Measurements from ENCODE around the gene ATXN7. TPM values are rescaled to one million over a fixed set of nuclear protein-coding genes. Genes with fewer than 3 reads are reported as not detected.
A peak's percentile ranks its signal among the peaks of the same experiment; 100 is the strongest.

Gene ATXN7
- total RNA-seq, 4 donors from 2014 or later = 3.3 to 42.5 (median 17.9) TPM

DNA sequence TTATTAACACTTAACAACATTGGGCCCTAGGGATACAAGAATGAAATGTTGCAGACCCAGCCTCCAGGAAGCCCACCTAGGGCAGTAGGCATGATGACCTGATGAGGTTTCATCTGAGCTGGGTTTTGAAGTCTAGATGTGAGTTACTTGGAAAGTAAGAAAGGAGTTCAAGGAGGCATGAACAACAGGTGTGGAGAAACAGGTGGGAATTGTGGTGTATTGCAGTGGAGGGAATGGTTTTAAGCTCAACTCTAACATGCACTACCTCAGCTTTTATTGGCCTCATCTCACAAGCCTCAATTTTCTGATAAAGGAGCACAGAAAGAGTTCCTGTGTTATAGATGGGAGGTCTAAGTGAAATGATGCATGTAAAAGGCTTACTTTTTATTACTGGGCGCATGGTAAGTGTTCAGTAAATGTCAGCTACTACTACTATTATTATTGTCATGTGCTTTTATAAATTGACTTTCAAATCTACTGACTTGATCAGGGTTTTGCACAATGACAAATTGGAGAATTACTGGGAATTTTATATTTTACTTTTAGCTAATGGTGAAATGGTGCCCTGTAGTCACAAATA, 29.2 kb downstream of the ATXN7 start:
- TF ChIP-seq POLR2A (IDR thresholded peaks at IDR 0.05) = no peak
- TF ChIP-seq, protein P1, sequence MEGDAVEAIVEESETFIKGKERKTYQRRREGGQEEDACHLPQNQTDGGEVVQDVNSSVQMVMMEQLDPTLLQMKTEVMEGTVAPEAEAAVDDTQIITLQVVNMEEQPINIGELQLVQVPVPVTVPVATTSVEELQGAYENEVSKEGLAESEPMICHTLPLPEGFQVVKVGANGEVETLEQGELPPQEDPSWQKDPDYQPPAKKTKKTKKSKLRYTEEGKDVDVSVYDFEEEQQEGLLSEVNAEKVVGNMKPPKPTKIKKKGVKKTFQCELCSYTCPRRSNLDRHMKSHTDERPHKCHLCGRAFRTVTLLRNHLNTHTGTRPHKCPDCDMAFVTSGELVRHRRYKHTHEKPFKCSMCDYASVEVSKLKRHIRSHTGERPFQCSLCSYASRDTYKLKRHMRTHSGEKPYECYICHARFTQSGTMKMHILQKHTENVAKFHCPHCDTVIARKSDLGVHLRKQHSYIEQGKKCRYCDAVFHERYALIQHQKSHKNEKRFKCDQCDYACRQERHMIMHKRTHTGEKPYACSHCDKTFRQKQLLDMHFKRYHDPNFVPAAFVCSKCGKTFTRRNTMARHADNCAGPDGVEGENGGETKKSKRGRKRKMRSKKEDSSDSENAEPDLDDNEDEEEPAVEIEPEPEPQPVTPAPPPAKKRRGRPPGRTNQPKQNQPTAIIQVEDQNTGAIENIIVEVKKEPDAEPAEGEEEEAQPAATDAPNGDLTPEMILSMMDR (IDR thresholded peaks at IDR 0.05) = no peak
- no peaks in the 10 kb centered on the region for H3K36me3 ChIP-seq
- intact Hi-C loops (cut with DNase I; ENCODE audit: low total_unique reads) = no loop called here
- no peaks in the 10 kb centered on the region for H3K27me3 ChIP-seq
- H3K27ac ChIP-seq = no peak overlapping the region
- H3K9me3 ChIP-seq = no peaks in the 10 kb centered on the region
- no peak overlapping the region for H3K4me3 ChIP-seq
- H3K4me1 ChIP-seq = no peaks in the 10 kb centered on the region
- DNase-seq = no peak

DNA sequence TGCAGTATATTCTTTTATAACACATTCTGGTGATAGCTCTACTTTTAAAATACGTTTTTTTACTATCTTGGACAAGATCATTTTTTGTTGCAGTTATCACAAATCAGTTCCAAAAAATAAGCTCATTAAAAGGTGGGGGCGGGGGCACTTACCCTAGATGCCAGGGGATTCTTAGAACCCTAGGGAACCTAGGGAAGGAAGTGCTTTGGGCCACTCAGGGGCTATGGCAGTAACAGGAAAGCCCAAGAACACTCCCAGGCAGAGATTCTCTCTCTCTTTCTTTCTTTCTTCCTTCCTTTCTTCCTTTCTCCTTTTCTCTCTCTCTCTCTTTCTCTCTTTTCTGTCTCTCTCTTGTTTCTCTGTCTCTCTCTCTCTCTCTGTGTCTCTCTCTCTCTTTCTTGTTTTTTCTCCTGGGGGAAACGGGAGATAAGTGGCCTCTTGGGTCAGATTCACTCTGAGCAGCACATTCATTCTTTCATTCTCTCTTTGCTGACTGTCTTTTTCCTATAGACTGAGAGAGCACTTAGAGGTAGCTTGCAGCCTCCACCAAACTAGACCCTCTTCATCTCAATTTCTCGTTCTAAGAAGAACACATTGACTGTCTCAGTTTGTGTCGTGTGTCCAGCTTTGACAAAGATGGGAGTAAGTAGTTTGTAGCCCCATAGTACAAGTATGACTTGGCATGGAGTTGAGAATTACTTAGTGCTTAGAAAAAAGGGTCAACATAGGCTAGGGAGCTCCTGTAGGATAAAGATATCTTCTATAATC, 31.9 kb downstream of the ATXN7 start:
- no peak overlapping the region for H3K4me3 ChIP-seq
- no peaks in the 10 kb centered on the region for H3K4me1 ChIP-seq

DNA sequence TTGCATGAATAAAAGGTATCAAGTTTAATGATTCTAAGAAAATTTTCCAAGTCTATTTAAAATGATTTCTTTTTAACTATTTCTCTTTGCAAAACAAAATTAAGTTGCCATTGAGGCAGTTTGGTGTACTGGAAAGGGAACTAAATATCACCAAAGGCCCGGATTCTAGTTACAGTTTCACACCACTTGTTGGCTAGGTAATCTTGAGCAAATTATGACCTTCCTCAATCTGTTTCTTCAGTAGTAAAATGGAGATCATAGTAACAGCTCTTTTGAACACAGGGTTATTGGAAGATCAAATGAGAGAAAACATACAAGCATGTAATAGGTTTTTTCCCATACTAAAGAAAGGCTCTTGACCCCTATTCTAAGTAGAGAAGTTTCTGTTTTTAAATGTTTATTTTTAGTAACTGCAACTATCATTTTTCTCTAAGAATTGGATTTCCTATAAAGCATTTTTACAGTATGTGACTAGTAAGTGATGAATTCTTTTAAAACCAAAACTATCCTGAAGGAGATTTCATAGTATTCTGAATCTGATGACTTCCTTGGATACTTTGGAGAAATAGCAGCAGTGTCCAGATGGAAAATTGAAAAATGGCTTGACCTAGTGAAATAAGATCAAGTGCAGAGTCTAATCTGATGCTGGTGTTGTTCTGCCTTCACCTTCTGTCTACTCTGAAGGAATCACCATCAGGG, 32.8 kb downstream of the ATXN7 start:
- DNase-seq = no peak
- TF ChIP-seq POLR2A (IDR thresholded peaks at IDR 0.05) = no peak
- TF ChIP-seq, protein P1 (IDR thresholded peaks at IDR 0.05) = no peak

More for the DNA sequence above, 31.9 kb downstream of the ATXN7 start:
- no peaks in the 10 kb centered on the region for H3K36me3 ChIP-seq
- H3K27ac ChIP-seq = peak overlapping the region; percentile 17 to 20
- TF ChIP-seq POLR2A (IDR thresholded peaks at IDR 0.05) = no peak
- TF ChIP-seq, protein P1 (IDR thresholded peaks at IDR 0.05) = no peak
- H3K9me3 ChIP-seq = no peaks in the 10 kb centered on the region
- intact Hi-C loops (cut with DNase I; ENCODE audit: low total_unique reads) = no loop called here
- H3K27me3 ChIP-seq = no peaks in the 10 kb centered on the region
- no peak for DNase-seq

DNA sequence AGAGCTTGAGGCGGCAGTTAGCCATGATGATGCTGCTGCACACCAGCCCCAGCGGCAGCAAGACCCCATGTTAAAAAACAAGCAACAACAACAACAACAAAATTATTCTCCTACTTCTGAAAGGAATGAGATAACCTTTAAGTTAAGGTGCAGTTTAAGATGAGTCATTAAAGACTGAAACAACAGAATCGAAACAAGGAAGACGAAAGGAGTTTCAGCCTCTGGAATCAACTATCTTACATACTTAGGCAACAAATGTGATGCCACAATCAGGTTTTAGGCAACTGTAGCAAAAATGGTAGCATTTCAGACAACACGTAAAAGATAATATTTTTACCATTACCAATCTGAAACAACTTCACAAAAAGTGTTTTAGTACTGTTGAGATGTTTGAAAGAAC, 36.3 kb downstream of the ATXN7 start:
- Histone ChIP-seq H3K4me3 (no peak overlapping the region), H3K27me3 (no peaks in the 10 kb centered on the region), H3K4me1 (no peaks in the 10 kb centered on the region), H3K27ac (no peak overlapping the region), H3K9me3 (no peaks in the 10 kb centered on the region), H3K36me3 (no peaks in the 10 kb centered on the region)
- intact Hi-C loops (cut with DNase I; ENCODE audit: low total_unique reads) = no loop called here
- TF ChIP-seq, protein P1 (IDR thresholded peaks at IDR 0.05) = no peak
- TF ChIP-seq POLR2A (IDR thresholded peaks at IDR 0.05) = no peak
- no peak for DNase-seq

More for the DNA sequence above, 32.8 kb downstream of the ATXN7 start:
- Histone ChIP-seq H3K36me3 (no peaks in the 10 kb centered on the region), H3K9me3 (no peaks in the 10 kb centered on the region), H3K27me3 (no peaks in the 10 kb centered on the region), H3K27ac (no peak overlapping the region), H3K4me1 (no peaks in the 10 kb centered on the region), H3K4me3 (no peak overlapping the region)
- intact Hi-C loops (cut with DNase I; ENCODE audit: low total_unique reads) = no loop called here

DNA sequence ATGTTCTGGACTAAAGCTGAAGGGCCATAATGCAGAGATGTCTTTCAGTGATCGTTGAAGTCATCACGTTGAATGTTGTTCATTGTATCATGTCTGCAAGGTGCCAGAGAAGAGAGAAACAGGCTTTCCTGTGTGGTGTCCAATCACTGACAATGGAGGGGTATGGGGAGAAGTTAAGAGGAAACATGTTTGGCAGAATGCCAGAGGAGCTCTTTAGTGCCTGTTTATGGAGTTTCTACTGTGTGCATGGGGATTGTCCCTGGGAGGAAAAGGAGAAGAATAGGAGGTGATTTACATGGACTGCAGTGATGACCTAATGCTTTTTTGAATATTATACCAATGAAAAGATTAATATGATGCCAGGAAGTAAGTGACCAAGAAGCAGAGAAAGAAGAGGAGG, 36.8 kb downstream of the ATXN7 start:
- no peaks in the 10 kb centered on the region for H3K9me3 ChIP-seq
- no peaks in the 10 kb centered on the region for H3K27me3 ChIP-seq
- TF ChIP-seq, protein P1 (IDR thresholded peaks at IDR 0.05) = no peak
- TF ChIP-seq POLR2A (IDR thresholded peaks at IDR 0.05) = no peak
- H3K4me1 ChIP-seq = no peaks in the 10 kb centered on the region
- intact Hi-C loops (cut with DNase I; ENCODE audit: low total_unique reads) = no loop called here
- H3K27ac ChIP-seq = no peak overlapping the region
- no peaks in the 10 kb centered on the region for H3K36me3 ChIP-seq
- no peak overlapping the region for H3K4me3 ChIP-seq
- no peak for DNase-seq
